ENCODE results near the gene HMGXB4. TPM values are rescaled to one million over a fixed set of nuclear protein-coding genes. Genes with fewer than 3 reads are reported as not detected.

Gene HMGXB4
- total and polyA plus RNA-seq, 2 of the 4 experiments (the other 2 are of a cell fraction): 11.8 to 18.5 TPM

GRCh38 chr22:35214968-35215367 is 42.3 kb upstream of the HMGXB4 start:
- BruUV-seq (replicated peaks): no TSS peak
- TF ChIP-seq SMC3 (IDR thresholded peaks at IDR 0.05; ENCODE audit: low read depth, low read length) (no peak), CTCF (conservative IDR thresholded peaks at IDR 0.05; ENCODE audit: low read depth, low read length) (no peak), MAFK (IDR thresholded peaks at IDR 0.05; ENCODE audit: low read depth, low read length) (no peak), RAD21 (IDR thresholded peaks at IDR 0.05; ENCODE audit: low read length) (no peak), CEBPB (IDR thresholded peaks at IDR 0.05; ENCODE audit: low read depth, low read length) (no peak), RCOR1 (IDR thresholded peaks at IDR 0.05; ENCODE audit: insufficient replicate concordance, low read length) (no peak)

More at GRCh38 chr22:35214968-35215367, 42.3 kb upstream of the HMGXB4 start:
- Histone ChIP-seq H4K20me1 (ENCODE audit: insufficient read depth, low read length) (no peaks in the 10 kb centered on the region), H3K14ac (replicated peaks; ENCODE audit: low read depth, low read length) (no peak overlapping the region), H2BK5ac (ENCODE audit: low read depth, low read length, poor library complexity, severe bottlenecking) (no peak overlapping the region), H2BK120ac (ENCODE audit: low read depth, low read length) (no peak overlapping the region), H3K27ac (ENCODE audit: insufficient read depth, low read length) (no peak overlapping the region), H2BK20ac (ENCODE audit: low read depth, low read length) (no peak overlapping the region), H3K9me3 (ENCODE audit: control insufficient read depth, insufficient read depth, low read length) (0 out of 2 replicates have a peak, but pooled peaks cover 2% of the 10 kb centered on the region), H2AFZ (replicated peaks; ENCODE audit: low read length, poor library complexity) (no peak overlapping the region), H3K27me3 (ENCODE audit: control insufficient read depth, insufficient read depth, low read length) (peaks cover 2% of the 10 kb centered on the region), H3K79me1 (ENCODE audit: low read depth in 1 of 2, low read length in 2 of 2) (no peaks in the 10 kb centered on the region), H3K4me1 (ENCODE audit: control insufficient read depth, insufficient read depth, low read length) (peaks cover 1% of the 10 kb centered on the region; the same call in 1 of the 2 replicates), H3K4ac (ENCODE audit: low read depth, low read length) (no peak overlapping the region), H4K5ac (ENCODE audit: low read depth, low read length) (no peak overlapping the region), H3K9ac (ENCODE audit: low read depth, low read length) (no peak overlapping the region), H4K91ac (ENCODE audit: insufficient read depth, low read depth, low read length) (no peak overlapping the region), H2AK5ac (ENCODE audit: low read depth, low read length) (no peak overlapping the region), H3K56ac (ENCODE audit: extremely low read depth, insufficient read depth, low read length) (no peak overlapping the region), H2BK15ac (ENCODE audit: low read depth, low read length) (no peak overlapping the region), H3K4me2 (ENCODE audit: low read depth, low read length) (no peak overlapping the region), H3K18ac (ENCODE audit: low read depth, low read length) (no peak overlapping the region), H3K4me3 (ENCODE audit: insufficient read depth, low read depth, low read length) (no peak overlapping the region), H2AK9ac (replicated peaks; ENCODE audit: low read depth, low read length, poor library complexity) (no peak overlapping the region), H3K9me1 (ENCODE audit: insufficient read depth, low read length) (no peaks in the 10 kb centered on the region), H3K23ac (ENCODE audit: low read depth, low read length) (no peak overlapping the region), H4K8ac (ENCODE audit: low read depth in 2 of 2, low read length in 2 of 2) (no peak overlapping the region), H3K36me3 (ENCODE audit: control insufficient read depth, insufficient read depth, low read length) (no peaks in the 10 kb centered on the region)
- POLR2A ChIA-PET (ENCODE audit: unreplicated experiment): no interaction called here
- 80% methylated on average over 1 of the region's 6 CpGs; no CpG with 5 or more reads in 1 of the 2 experiments for WGBS, 2 experiments (ENCODE audit: extremely low coverage in 2 of 2, insufficient read length in 1 of 2)
- in situ Hi-C loops (cut with MboI; ENCODE audit: low sequenced_read_pairs) (no loop called here), intact Hi-C loops (cut with micrococcal nuclease) (no loop called here), dilution Hi-C loops (cut with HindIII; ENCODE audit: low sequenced_read_pairs, unreplicated experiment) (no loop called here)
- no peak for ATAC-seq (ENCODE audit: low read depth)
- CTCF ChIA-PET: no interaction called here
- no peak for DNase-seq

Data from IMR-90 (cell line).